Measurements from ENCODE around the gene NOS1AP.

NOS1AP gene

GRCh38 chr1:162186026-162186374, 116.5 kb downstream of the NOS1AP start:
- TF ChIP-seq GLIS3 (CRISPR knock-in tag; IDR thresholded peaks at IDR 0.05) (no peak), CSDC2 (CRISPR knock-in tag; IDR thresholded peaks at IDR 0.05) (no peak), ZFP3 (CRISPR knock-in tag; IDR thresholded peaks at IDR 0.05) (no peak), RARB (CRISPR knock-in tag; IDR thresholded peaks at IDR 0.05) (no peak), POU6F1 (CRISPR knock-in tag; IDR thresholded peaks at IDR 0.05; ENCODE audit: borderline replicate concordance, low read depth) (no peak), PPARA (CRISPR knock-in tag; IDR thresholded peaks at IDR 0.05; ENCODE audit: borderline replicate concordance) (no peak)
- ATAC-seq, result no peak

- no peak for ATAC-seq
Observed at GRCh38 chr1:162186406-162186805, 116.9 kb downstream of the NOS1AP start.

GRCh38 chr1:162187687-162188276, 118.3 kb downstream of the NOS1AP start:
- ATAC-seq, result no peak
- TF ChIP-seq OSR1 (CRISPR knock-in tag; IDR thresholded peaks at IDR 0.05) (no peak), ZC3H10 (CRISPR knock-in tag; IDR thresholded peaks at IDR 0.05) (no peak)

More at GRCh38 chr1:162186406-162186805, 116.9 kb downstream of the NOS1AP start:
- TF ChIP-seq ARNTL (CRISPR knock-in tag; IDR thresholded peaks at IDR 0.05; ENCODE audit: borderline replicate concordance, low read depth) (no peak), POU6F1 (CRISPR knock-in tag; IDR thresholded peaks at IDR 0.05; ENCODE audit: borderline replicate concordance, low read depth) (no peak), CSRNP3 (CRISPR knock-in tag; IDR thresholded peaks at IDR 0.05) (no peak), TOX (CRISPR knock-in tag; IDR thresholded peaks at IDR 0.05; ENCODE audit: borderline replicate concordance) (no peak), ZC3H10 (CRISPR knock-in tag; IDR thresholded peaks at IDR 0.05) (no peak), PPARA (CRISPR knock-in tag; IDR thresholded peaks at IDR 0.05; ENCODE audit: borderline replicate concordance) (no peak), CSDC2 (CRISPR knock-in tag; IDR thresholded peaks at IDR 0.05) (no peak), ZNF565 (CRISPR knock-in tag; conservative IDR thresholded peaks at IDR 0.05; ENCODE audit: low read depth) (no peak), ZFP30 (CRISPR knock-in tag; IDR thresholded peaks at IDR 0.05) (no peak)

DNA sequence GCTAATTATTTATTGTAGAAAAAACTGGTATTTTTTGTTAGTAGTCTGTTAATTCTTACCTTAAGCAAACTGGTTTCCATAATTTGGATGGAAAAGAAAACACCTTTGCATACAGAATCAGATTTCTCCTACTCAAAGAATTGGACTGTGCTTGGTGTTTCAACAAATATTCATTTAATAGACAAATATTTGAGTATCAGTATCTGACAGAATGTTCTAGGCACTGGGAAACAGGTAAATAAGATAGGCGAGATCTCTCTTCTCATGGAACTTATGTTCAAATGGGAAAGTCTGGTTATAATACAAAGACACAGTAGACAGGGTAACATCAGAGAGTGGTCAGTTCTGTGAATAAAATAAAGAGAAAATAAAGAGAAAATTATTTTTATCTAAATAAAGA, 119.9 kb downstream of the NOS1AP start:
- no peak for ATAC-seq
- TF ChIP-seq TOX (CRISPR knock-in tag; IDR thresholded peaks at IDR 0.05; ENCODE audit: borderline replicate concordance) (no peak), ZNF565 (CRISPR knock-in tag; conservative IDR thresholded peaks at IDR 0.05; ENCODE audit: low read depth) (no peak), POU6F1 (CRISPR knock-in tag; IDR thresholded peaks at IDR 0.05; ENCODE audit: borderline replicate concordance, low read depth) (no peak), PATZ1 (CRISPR knock-in tag; IDR thresholded peaks at IDR 0.05; ENCODE audit: borderline replicate concordance) (no peak), RARB (CRISPR knock-in tag; IDR thresholded peaks at IDR 0.05) (no peak), ZFP3 (CRISPR knock-in tag; IDR thresholded peaks at IDR 0.05) (no peak), BACH2 (CRISPR knock-in tag; IDR thresholded peaks at IDR 0.05; ENCODE audit: borderline replicate concordance) (no peak), TCF4 (CRISPR knock-in tag; IDR thresholded peaks at IDR 0.05; ENCODE audit: borderline replicate concordance) (no peak), SNAI2 (CRISPR knock-in tag; IDR thresholded peaks at IDR 0.05) (no peak), ARNTL (CRISPR knock-in tag; IDR thresholded peaks at IDR 0.05; ENCODE audit: borderline replicate concordance, low read depth) (no peak), ZNF8 (CRISPR knock-in tag; IDR thresholded peaks at IDR 0.05) (no peak), ZNF70 (CRISPR knock-in tag; IDR thresholded peaks at IDR 0.05) (no peak), CSRNP3 (CRISPR knock-in tag; IDR thresholded peaks at IDR 0.05) (no peak), OSR1 (CRISPR knock-in tag; IDR thresholded peaks at IDR 0.05) (no peak)
- TF ChIP-seq, protein P1, sequence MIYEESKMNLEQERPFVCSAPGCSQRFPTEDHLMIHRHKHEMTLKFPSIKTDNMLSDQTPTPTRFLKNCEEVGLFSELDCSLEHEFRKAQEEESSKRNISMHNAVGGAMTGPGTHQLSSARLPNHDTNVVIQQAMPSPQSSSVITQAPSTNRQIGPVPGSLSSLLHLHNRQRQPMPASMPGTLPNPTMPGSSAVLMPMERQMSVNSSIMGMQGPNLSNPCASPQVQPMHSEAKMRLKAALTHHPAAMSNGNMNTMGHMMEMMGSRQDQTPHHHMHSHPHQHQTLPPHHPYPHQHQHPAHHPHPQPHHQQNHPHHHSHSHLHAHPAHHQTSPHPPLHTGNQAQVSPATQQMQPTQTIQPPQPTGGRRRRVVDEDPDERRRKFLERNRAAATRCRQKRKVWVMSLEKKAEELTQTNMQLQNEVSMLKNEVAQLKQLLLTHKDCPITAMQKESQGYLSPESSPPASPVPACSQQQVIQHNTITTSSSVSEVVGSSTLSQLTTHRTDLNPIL (CRISPR knock-in tag; IDR thresholded peaks at IDR 0.05; ENCODE audit: low read depth), result no peak

All from SK-N-SH treated with all-trans-retinoic acid at 6 μM for 48 hours (cell line).